Activated CD4-positive, alpha-beta T cell treated with anti-CD3 and anti-CD28 coated beads for 36 hours (primary cell): ENCODE measurements around the gene OTUB1. TPM values are rescaled to one million over a fixed set of nuclear protein-coding genes. Genes with fewer than 3 reads are reported as not detected.

Experiments used
- ATAC-seq: fragments of 200-7000 bp; cut with Tn5 transposase; one replicate; pipeline ENCODE4 v1.10.0; 2021; ENCODE audit warnings: mild to moderate bottlenecking, moderate library complexity
- CTCF ChIA-PET: fragments of 350-600 bp; sonication (Branson Sonifier 250); formaldehyde crosslinking; loops from one replicate; lab custom pipeline; 2021; ENCODE audit warnings: antibody characterized with exemption; lab: Charles Lee
- POLR2A ChIA-PET: fragments of 350-600 bp; sonication (Branson Sonifier 250); formaldehyde crosslinking; loops from one replicate; lab custom pipeline; 2021; ENCODE audit warnings: antibody characterized with exemption, inconsistent platforms; lab: Charles Lee
- DNase-seq: peaks from one replicate; pipeline ENCODE4 v3.0.0-alpha.2; 2020
- H3K27ac Mint-ChIP-seq: one replicate; pipeline ENCODE4 v1.8.0; 2021; ENCODE audit warnings: mixed read lengths
- H3K27me3 Mint-ChIP-seq: one replicate; pipeline ENCODE4 v1.8.0; 2021; ENCODE audit warnings: mixed read lengths
- H3K36me3 Mint-ChIP-seq: one replicate; pipeline ENCODE4 v1.8.0; 2021; ENCODE audit warnings: low read depth, mixed read lengths
- H3K4me1 Mint-ChIP-seq: one replicate; pipeline ENCODE4 v1.8.0; 2021; ENCODE audit warnings: mixed read lengths
- H3K4me3 Mint-ChIP-seq: one replicate; pipeline ENCODE4 v1.8.0; 2021; ENCODE audit warnings: mild to moderate bottlenecking, moderate library complexity, mixed read lengths
- H3K9me3 Mint-ChIP-seq: one replicate; pipeline ENCODE4 v1.8.0; 2021; ENCODE audit warnings: low read depth, mixed read lengths
- intact Hi-C, 2 experiments: fragments of 100-400 bp; cut with DNase I in 1 of 2; cut with micrococcal nuclease in 1 of 2; formaldehyde crosslinking; loops; one replicate each; pipeline versions ENCODE4 v1.14.2 to v1.15.1; 2022 to 2024; cut with DNase I, micrococcal nuclease
- total RNA-seq, 2 experiments: library from RNA; stranded (reverse); gene quantifications; one replicate each; pipeline ENCODE4 v1.2.3, GENCODE V29; 2021

OTUB1 gene
- total RNA-seq, 2 experiments from 2014 or later, result 77.4 to 86.1 TPM

DNA sequence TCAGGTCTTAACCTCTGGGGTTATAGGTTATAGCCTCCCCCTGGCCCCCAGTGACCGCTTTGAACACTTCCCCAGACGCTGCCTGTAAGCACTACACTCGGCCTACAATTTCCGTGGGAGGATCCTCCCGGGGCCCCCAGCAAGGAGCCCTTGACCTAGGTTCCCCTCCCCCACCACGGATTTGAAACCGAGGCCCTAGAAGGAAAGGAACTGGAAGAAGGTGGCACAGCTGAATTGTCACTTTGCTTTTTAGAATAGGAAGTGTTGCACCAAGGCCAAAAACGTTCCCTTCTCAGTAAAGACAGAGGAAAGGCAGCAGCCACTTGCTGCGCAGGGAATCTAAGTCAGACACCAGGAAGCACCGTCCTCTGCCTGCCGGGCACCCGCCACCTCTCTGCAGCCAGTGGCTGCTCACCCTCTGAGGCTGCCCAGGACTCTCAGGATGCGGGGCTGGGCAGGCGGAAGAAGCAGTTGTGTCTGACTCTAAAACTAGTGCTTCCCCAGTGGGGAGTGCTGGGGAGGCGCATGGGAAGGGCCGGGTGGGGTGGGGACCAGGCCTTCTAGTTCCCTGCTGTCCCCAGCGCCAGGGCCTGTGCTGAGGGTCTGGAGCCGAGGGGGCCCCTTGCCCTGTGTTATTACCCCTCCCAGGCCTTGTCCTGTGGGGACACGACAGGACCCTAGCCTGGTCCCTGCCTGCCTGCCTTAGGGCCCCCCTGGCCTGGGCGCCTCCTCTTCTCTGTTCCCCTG, 41.6 kb downstream of the OTUB1 start:
- ATAC-seq (no peak), DNase-seq (no peak)
- Mint-ChIP-seq H3K27ac (no peak overlapping the region), H3K27me3 (peaks cover 13% of the 10 kb centered on the region), H3K4me3 (no peak overlapping the region), H3K9me3 (no peaks in the 10 kb centered on the region), H3K4me1 (no peaks in the 10 kb centered on the region), H3K36me3 (no peaks in the 10 kb centered on the region)
- intact Hi-C loops, result no loop called here
- POLR2A ChIA-PET, result no interaction called here
- CTCF ChIA-PET, result interaction anchor here (0.8 kb wide), 1 partner anchor 20 kb away, joined by 3 read pairs; no protein-coding TSS in a partner anchor

DNA sequence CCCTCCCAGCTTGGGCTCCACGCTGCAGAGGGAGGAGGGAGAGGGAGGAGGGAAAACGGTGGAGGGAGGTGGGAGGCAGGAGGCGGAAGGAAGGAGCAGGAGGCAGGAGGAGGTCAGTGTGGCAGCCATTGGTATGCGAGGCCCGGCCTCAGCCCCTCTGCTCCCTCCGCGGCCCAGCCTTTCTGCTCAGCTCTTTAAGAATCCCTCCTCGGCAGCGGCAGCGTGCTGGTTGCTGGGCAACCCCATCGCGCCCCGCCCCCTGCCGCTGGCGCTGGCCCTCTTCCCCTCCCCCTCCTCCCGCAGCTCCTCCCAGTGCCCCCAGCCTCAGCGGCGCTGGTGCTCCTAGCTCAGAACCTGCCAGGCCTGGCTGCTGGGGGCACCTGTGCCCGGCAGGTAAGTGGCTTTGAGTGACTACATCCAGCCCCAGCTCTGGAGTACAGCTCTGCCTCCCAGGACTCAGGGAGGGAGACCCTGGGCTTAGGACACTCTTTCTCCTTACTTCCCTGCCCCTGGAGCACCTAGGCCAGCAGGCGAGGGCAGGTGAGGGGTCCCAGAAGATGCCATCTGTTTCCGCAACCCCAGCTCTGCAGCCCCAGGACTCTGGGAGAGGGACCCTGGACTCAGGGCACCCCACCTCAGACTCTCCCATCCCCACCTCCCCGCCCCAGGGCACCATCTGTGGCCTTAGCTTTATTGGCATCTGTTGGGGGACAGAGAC, 42.3 kb downstream of the OTUB1 start:
- DNase-seq (peak; percentile 46), ATAC-seq (peak; percentile 42)
- Mint-ChIP-seq H3K9me3 (no peaks in the 10 kb centered on the region), H3K36me3 (no peaks in the 10 kb centered on the region), H3K27me3 (peaks cover 14% of the 10 kb centered on the region), H3K4me3 (no peak overlapping the region), H3K27ac (no peak overlapping the region), H3K4me1 (no peaks in the 10 kb centered on the region)
- intact Hi-C loops, result no loop called here
- ChIA-PET CTCF (interaction anchor here (0.6 to 0.8 kb wide), 2 partner anchors 21 to 70 kb away, joined by 3 read pairs; no protein-coding TSS in a partner anchor), POLR2A (no interaction called here)

DNA sequence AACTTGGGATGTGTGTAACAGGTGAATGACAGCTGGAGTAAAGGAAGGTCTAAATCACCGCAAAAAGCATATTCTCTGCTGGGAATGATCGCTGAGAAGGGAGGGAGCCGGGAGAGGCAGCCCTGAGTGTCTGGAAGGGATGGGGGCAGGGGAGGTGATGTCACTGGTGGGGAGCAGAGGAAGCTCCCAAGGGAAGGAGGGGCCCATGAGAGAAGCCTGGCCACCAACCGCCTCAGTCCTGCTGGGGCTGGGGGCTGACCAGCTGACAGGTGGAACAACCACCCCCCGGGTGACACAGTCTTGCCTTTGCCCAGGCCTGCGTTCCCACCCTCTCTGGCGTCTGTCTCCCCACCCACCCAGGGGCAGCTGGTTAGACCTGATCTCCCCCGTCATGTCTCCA, 43.5 kb downstream of the OTUB1 start:
- Mint-ChIP-seq H3K27ac (no peak overlapping the region), H3K36me3 (no peaks in the 10 kb centered on the region), H3K4me1 (no peaks in the 10 kb centered on the region), H3K27me3 (peaks cover 23% of the 10 kb centered on the region), H3K4me3 (no peak overlapping the region), H3K9me3 (no peaks in the 10 kb centered on the region)
- DNase-seq, result no peak
- ChIA-PET CTCF (no interaction called here), POLR2A (no interaction called here)
- intact Hi-C loops, result no loop called here
- ATAC-seq, result no peak

DNA sequence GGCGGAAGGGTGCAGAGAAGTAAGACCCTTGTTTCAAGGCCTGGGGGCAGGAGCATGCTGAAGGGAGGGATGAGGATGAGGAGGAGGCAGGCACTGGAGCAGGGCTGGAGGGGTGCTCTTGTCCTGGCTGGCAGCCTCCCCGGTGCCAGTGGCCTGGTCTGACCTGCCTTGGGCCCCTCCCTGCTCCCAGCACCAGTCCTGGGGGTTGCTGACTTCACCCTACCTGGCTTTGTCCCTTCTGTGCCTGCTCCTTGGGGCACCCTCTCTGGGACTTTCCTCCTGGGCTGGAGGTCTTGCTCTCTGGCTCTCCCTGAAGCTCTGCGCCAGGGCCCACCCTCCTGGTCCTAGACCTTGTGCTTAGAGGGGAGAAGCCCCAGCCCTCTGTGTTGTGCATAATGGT, 44.8 kb downstream of the OTUB1 start:
- CTCF ChIA-PET, result no interaction called here
- POLR2A ChIA-PET, result interaction anchor here (0.7 kb wide), 1 partner anchor 44 kb away, joined by 3 read pairs; no protein-coding TSS in a partner anchor
- Mint-ChIP-seq H3K27ac (no peak overlapping the region), H3K36me3 (no peaks in the 10 kb centered on the region), H3K4me3 (no peak overlapping the region), H3K27me3 (peaks cover 29% of the 10 kb centered on the region), H3K4me1 (peaks cover 5% of the 10 kb centered on the region), H3K9me3 (no peaks in the 10 kb centered on the region)
- ATAC-seq, result no peak
- DNase-seq, result no peak
- intact Hi-C loops, result no loop called here

DNA sequence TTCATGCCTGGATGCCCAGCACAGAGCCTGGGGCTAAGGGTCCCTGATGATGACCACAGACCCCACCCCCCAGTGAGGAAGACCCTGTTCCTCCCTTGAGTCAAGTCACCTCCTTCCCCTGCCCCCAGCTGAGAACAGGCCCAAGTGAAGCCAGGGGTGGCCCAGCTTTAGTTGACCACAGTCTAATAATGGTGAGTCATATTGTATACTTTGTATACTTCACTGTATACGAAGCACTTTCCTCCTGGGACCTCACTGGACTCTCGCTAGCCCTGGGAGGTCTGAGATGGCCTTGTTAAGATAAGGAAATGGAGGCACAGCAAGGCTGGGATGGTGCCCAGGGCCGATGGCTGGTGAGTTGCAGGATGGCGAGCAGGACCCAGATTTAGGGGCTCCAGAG, 45.8 kb downstream of the OTUB1 start:
- intact Hi-C loops, result no loop called here
- peaks cover 5% of the 10 kb centered on the region for H3K4me1 Mint-ChIP-seq
- POLR2A ChIA-PET, result no interaction called here

DNA sequence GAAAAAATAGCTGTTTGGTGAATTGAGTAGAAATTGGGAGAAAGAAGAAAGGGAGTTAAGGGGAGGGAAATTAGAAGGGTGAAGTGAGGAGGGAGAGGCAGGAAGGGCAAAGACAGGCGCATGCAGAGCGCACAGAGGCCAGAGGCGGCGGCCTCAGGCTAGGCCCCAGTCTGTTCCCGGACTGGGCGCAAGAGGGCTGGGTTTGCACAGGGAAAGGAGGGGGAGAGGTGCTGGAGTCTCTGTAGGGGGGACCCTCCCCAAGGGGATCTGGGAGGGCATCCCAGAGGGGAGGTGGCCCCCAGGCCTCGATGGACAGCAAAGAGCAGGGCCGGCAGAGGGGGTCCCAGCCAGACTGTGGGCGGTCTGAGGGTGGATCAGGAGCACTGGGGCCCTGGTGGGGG, 48.2 kb downstream of the OTUB1 start:
- ChIA-PET POLR2A (no interaction called here), CTCF (interaction anchor here (0.9 kb wide), 1 partner anchor 114 kb away, joined by 4 read pairs; no protein-coding TSS in a partner anchor)

More for the DNA sequence above, 45.8 kb downstream of the OTUB1 start:
- CTCF ChIA-PET, result interaction anchor here (0.6 to 0.7 kb wide), 2 partner anchors 52 to 782 kb away, joined by 3 read pairs; no protein-coding TSS in a partner anchor
- Mint-ChIP-seq H3K9me3 (no peaks in the 10 kb centered on the region), H3K4me3 (no peak overlapping the region), H3K27ac (no peak overlapping the region), H3K36me3 (no peaks in the 10 kb centered on the region), H3K27me3 (peaks cover 29% of the 10 kb centered on the region)
- DNase-seq, result no peak
- ATAC-seq, result no peak

DNA sequence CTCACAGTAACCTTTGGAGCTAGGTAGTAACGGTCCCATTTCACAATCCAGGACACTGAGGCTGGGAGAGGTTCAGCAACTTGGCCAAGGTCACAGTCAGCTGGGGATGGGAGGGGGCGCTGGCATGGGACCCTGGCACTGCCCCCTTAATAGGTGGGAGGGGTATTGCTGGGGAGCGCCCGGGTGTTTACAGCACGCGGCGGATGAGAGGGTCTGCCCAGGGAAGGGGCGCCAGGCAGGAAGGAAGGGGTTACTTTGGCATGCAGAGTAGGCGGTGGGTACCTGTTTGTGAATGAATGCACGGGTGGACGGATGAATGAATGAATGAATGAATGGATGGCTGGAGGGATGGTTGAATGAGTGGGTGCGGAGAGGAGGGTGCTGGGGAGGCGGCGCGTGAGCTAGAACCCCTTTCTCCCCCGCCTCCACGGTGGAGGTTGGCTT, 48.9 kb downstream of the OTUB1 start:
- ChIA-PET POLR2A (no interaction called here), CTCF (no interaction called here)
- peaks cover 5% of the 10 kb centered on the region for H3K4me1 Mint-ChIP-seq
- intact Hi-C loops, result no loop called here
- no peak for ATAC-seq
- H3K9me3 Mint-ChIP-seq, result no peaks in the 10 kb centered on the region
- H3K27ac Mint-ChIP-seq, result no peak overlapping the region
- H3K27me3 Mint-ChIP-seq, result peaks cover 31% of the 10 kb centered on the region
- H3K4me3 Mint-ChIP-seq, result peak overlapping the region; percentile 45
- no peak for DNase-seq
- H3K36me3 Mint-ChIP-seq, result no peaks in the 10 kb centered on the region

More for the DNA sequence above, 48.2 kb downstream of the OTUB1 start:
- intact Hi-C loops, result no loop called here
- H3K27ac Mint-ChIP-seq, result no peak overlapping the region
- peaks cover 32% of the 10 kb centered on the region for H3K27me3 Mint-ChIP-seq
- no peaks in the 10 kb centered on the region for H3K36me3 Mint-ChIP-seq
- H3K4me1 Mint-ChIP-seq, result peaks cover 5% of the 10 kb centered on the region
- no peaks in the 10 kb centered on the region for H3K9me3 Mint-ChIP-seq
- DNase-seq (no peak), ATAC-seq (no peak)
- H3K4me3 Mint-ChIP-seq, result no peak overlapping the region

DNA sequence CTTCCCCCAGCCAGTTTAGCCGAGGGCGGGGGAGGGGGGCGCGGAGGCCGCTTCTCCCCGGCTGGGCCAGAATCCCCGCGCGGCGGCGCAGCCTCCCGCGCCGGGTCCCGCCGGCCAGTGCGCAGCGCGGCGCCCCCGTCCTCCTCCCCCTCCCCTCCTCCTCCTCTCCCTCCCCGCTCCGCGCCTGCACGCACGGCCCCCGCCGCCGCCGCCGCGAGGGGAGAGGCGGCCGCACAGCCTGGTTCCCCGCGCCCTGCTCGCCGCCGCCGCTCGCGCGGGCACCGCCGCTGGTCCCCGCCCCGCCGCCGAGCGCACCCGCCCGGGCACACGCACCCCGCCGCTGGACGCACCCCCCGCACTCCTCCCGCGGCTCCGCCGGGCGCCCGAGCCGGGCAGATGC, 49.3 kb downstream of the OTUB1 start, which contains the start of gene FLRT1:
Gene FLRT1 (plus strand): TSS at position 356 of the 400 bp plus-strand sequence. CDS start 80,337 bp downstream, outside the sequence.
- POLR2A ChIA-PET, result no interaction called here
- CTCF ChIA-PET, result no interaction called here
- no peak for DNase-seq
- Mint-ChIP-seq H3K4me1 (peaks cover 5% of the 10 kb centered on the region), H3K9me3 (no peaks in the 10 kb centered on the region), H3K36me3 (no peaks in the 10 kb centered on the region), H3K27ac (no peak within 1 kb of the TSS), H3K4me3 (peak within 1 kb of the TSS; percentile 45), H3K27me3 (peaks cover 28% of the 10 kb centered on the region)
- no peak for ATAC-seq
- intact Hi-C loops, result no loop called here

DNA sequence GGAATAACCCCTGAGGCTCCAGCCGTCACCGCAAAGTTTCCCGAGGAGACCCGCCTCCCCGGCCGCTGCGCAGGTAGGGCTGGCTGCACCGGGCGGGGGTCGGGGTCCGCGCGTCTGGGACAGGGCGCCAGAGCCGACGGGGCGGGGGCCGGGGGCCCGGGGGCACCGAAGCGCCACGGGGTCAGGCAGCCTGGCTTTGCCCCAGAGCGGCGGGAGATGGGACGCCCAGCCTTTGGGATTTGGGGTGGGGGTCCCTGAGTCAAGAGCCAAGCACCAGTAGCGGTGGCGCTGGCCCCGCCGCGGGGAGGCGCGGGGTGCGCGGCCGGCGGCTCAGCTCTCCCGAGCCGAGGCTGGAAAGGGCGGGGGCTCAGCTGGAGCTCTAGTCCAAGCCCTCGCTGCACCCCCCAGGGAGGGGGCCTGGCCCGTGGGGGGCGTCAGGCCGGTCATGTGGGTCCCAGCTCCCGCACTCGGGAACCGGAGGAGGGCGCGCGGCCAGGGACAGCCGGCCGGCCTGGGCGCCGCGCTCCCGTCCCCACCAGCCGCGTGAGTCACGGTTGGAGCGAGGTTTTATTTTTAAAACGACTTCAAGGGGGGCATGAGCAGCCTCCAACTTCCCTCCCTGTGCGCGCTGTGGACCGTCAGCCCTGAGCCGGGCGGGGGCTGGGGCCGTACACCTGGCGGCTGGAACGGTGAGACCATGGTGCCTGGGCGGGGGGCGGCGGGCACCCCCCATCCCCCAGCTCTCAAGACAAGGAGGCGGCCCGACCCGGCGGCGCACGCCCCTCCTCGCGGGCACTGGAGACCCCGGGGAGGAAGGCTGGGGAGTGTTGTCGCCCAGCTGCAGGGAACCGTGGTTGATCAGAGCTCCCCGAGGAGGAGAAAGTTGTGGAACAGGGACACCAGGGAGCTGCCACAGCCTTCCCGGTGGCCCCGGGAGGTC, 50.1 kb downstream of the OTUB1 start:
- no peak overlapping the region for H3K4me3 Mint-ChIP-seq
- POLR2A ChIA-PET, result no interaction called here
- DNase-seq (peak; percentile 19), ATAC-seq (no peak)
- H3K4me1 Mint-ChIP-seq, result peaks cover 5% of the 10 kb centered on the region
- H3K36me3 Mint-ChIP-seq, result no peaks in the 10 kb centered on the region
- peaks cover 28% of the 10 kb centered on the region for H3K27me3 Mint-ChIP-seq
- intact Hi-C loops, result no loop called here
- no peaks in the 10 kb centered on the region for H3K9me3 Mint-ChIP-seq
- no peak overlapping the region for H3K27ac Mint-ChIP-seq
- CTCF ChIA-PET, result interaction anchor here (0.7 to 0.8 kb wide), 2 partner anchors 107 to 117 kb away, joined by 3 to 4 read pairs; no protein-coding TSS in a partner anchor

DNA sequence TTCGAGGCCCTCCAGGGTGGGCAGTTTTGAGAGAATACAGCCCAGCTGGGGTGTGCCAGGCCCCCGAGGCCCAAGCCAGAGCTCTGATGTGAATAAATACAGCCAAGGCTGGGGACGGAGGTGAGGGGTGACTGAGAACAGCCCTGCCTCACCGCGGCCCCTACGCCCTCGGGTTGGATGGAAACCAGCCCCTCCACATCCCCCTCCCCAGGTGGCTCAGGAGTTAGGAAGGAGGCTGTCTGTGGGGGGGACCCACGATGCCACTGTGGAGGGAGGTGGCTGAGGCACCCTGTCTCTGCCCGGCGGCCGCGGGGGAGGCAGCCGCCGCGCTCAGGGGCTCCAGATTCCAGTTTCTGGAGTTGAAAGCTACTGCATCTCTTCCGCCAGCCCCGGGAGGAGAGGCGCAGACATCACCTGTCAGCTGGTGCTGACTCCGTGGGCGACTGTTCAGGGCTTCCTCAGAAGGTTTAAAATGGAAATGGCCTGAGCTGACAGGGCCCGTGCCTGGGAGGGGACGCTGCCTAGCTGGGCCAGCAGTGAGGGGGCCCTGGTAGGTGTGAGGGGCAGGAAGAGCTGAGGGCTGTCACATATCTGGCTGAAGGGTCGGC, 50.9 kb downstream of the OTUB1 start:
- POLR2A ChIA-PET, result interaction anchor here (0.6 kb wide), 1 partner anchor 67 kb away, joined by 3 read pairs; no protein-coding TSS in a partner anchor
- peaks cover 5% of the 10 kb centered on the region for H3K4me1 Mint-ChIP-seq
- DNase-seq, result peak; percentile 26

More for the DNA sequence above, 50.9 kb downstream of the OTUB1 start:
- intact Hi-C loops, result no loop called here
- Mint-ChIP-seq H3K9me3 (no peaks in the 10 kb centered on the region), H3K4me3 (no peak overlapping the region), H3K27ac (no peak overlapping the region), H3K27me3 (peaks cover 28% of the 10 kb centered on the region), H3K36me3 (no peaks in the 10 kb centered on the region)
- CTCF ChIA-PET, result interaction anchor here (0.7 to 0.8 kb wide), 2 partner anchors 106 to 116 kb away, joined by 3 to 4 read pairs; no protein-coding TSS in a partner anchor
- peak; percentile 24 for ATAC-seq
